Endothelial cell of umbilical vein (primary cell): ENCODE data around the gene NCAN. TPM values are rescaled to one million over a fixed set of nuclear protein-coding genes. Genes with fewer than 3 reads are reported as not detected.

ENCODE experiments used
- BruUV-seq: library from RNA; stranded (reverse); fragments of 400-500 nt; replicated peaks from 2 replicates; lab custom pipeline; 2021; lab: Mats Ljungman, UMichigan
- CTCF ChIA-PET: fragments of 300-600, 350-600 bp; sonication (Branson Sonifier 250); formaldehyde crosslinking; loops from one replicate; lab custom pipeline; 2021; ENCODE audit warnings: antibody characterized with exemption, inconsistent platforms; lab: Charles Lee
- POLR2A ChIA-PET: fragments of 300-600, 350-600 bp; sonication (Branson Sonifier 250); formaldehyde crosslinking; loops from one replicate; lab custom pipeline; 2021; ENCODE audit warnings: antibody characterized with exemption, inconsistent platforms; lab: Charles Lee
- DNase-seq: peaks from one replicate; pipeline ENCODE4 v3.0.0-alpha.2; 2011; ENCODE audit warnings: low read depth, low spot score
- FAIRE-seq: peaks from 2 replicates; lab custom pipeline; 2011; peaks lifted over from hg19 to GRCh38; lab: Jason Lieb, UNC
- H2AFZ ChIP-seq: 2 replicates; pipeline ENCODE4 v1.6.0; 2012; ENCODE audit warnings: low read depth, low read length, control low read depth, inconsistent platforms
- H3K27ac ChIP-seq: 2 replicates; pipeline ENCODE4 v1.5.1; 2011; ENCODE audit warnings: low read depth, mild to moderate bottlenecking, control low read depth, low read length, moderate library complexity; ENCODE audit not compliant: insufficient read depth
- H3K27me3 ChIP-seq, 2 experiments: 2 replicates each; pipeline versions ENCODE4 v1.6.0 to v1.6.1; 2011; ENCODE audit warnings: low read length in 2 of 2, mixed read lengths in 1 of 2; ENCODE audit not compliant: control insufficient read depth in 2 of 2, insufficient read depth in 2 of 2
- H3K36me3 ChIP-seq, 2 experiments: 2 replicates in 1 of 2; 3 replicates in 1 of 2; pipeline ENCODE4 v1.5.1; 2011; ENCODE audit warnings: low read length in 2 of 2, mild to moderate bottlenecking in 1 of 2, moderate library complexity in 1 of 2; ENCODE audit not compliant: control insufficient read depth in 2 of 2, insufficient read depth in 2 of 2; ENCODE audit errors: extremely low read depth in 1 of 2
- H3K4me1 ChIP-seq: 3 replicates; pipeline ENCODE4 v1.5.1; 2011; ENCODE audit warnings: mild to moderate bottlenecking, low read length; ENCODE audit not compliant: control insufficient read depth, insufficient read depth; ENCODE audit errors: extremely low read depth
- H3K4me2 ChIP-seq: 2 replicates; pipeline ENCODE4 v1.6.1; 2011; ENCODE audit warnings: low read length, control low read depth, mixed read lengths; ENCODE audit not compliant: insufficient read depth
- H3K4me3 ChIP-seq, 3 experiments: fragments of 200-600 bp in 1 of 3; sonication (generic), shearing (Covaris generic) in 1 of 3; replicated peaks in 1 of 3; 2 replicates each; pipeline ENCODE4 v1.5.1; 2011 to 2016; ENCODE audit warnings: control low read depth in 3 of 3, low read length in 3 of 3, mild to moderate bottlenecking in 2 of 3, inconsistent platforms in 1 of 3, low read depth in 1 of 3, moderate library complexity in 1 of 3; ENCODE audit not compliant: insufficient read depth in 1 of 3
- H3K79me2 ChIP-seq: 2 replicates; pipeline ENCODE4 v1.6.0; 2012; ENCODE audit warnings: low read length, inconsistent platforms; ENCODE audit not compliant: control insufficient read depth, insufficient read depth
- H3K9ac ChIP-seq: replicated peaks from 2 replicates; pipeline ENCODE3; 2011; ENCODE audit warnings: low read length, control low read depth; ENCODE audit not compliant: insufficient read depth; ENCODE audit errors: extremely low read depth
- H3K9me1 ChIP-seq: replicated peaks from 3 replicates; pipeline ENCODE4 v1.6.0; 2011; ENCODE audit warnings: mild to moderate bottlenecking, low read length; ENCODE audit not compliant: control insufficient read depth, insufficient read depth; ENCODE audit errors: extremely low read depth
- H3K9me3 ChIP-seq: replicated peaks from 2 replicates; pipeline ENCODE4 v1.5.1; 2012; ENCODE audit warnings: low read length, inconsistent platforms; ENCODE audit not compliant: control insufficient read depth, insufficient read depth
- H4K20me1 ChIP-seq: replicated peaks from 2 replicates; pipeline ENCODE3; 2011; ENCODE audit warnings: mild to moderate bottlenecking, low read length; ENCODE audit not compliant: control insufficient read depth, insufficient read depth; ENCODE audit errors: extremely low read depth
- EZH2 ChIP-seq: IDR thresholded peaks from 2 replicates; pipeline ENCODE4 v1.6.1; 2012; ENCODE audit warnings: borderline replicate concordance, low read depth, mild to moderate bottlenecking, moderate library complexity, low read length, inconsistent platforms; ENCODE audit not compliant: severe bottlenecking
- FOS ChIP-seq: IDR thresholded peaks from 2 replicates; pipeline ENCODE4 v1.6.1; 2011; ENCODE audit warnings: mild to moderate bottlenecking, low read length, moderate library complexity, borderline replicate concordance; ENCODE audit not compliant: insufficient read depth
- GATA2 ChIP-seq: IDR thresholded peaks from 2 replicates; pipeline ENCODE4 v1.7.0; 2011; ENCODE audit warnings: low read depth, mild to moderate bottlenecking, moderate library complexity, mixed read lengths, low read length; ENCODE audit not compliant: insufficient read length, insufficient read depth
- JUN ChIP-seq: IDR thresholded peaks from 2 replicates; pipeline ENCODE4 v1.6.1; 2011; ENCODE audit warnings: borderline replicate concordance, low read depth; ENCODE audit not compliant: insufficient read length, insufficient read depth
- MYC ChIP-seq: IDR thresholded peaks from one replicate; pipeline ENCODE4 v1.6.1; 2011; ENCODE audit warnings: mild to moderate bottlenecking, low read depth, low read length
- POLR2A ChIP-seq: IDR thresholded peaks from 2 replicates; pipeline ENCODE4 v1.6.1; 2012; ENCODE audit warnings: low read depth, mild to moderate bottlenecking, control low read depth, low read length
- POLR2AphosphoS5 ChIP-seq: IDR thresholded peaks from 2 replicates; pipeline ENCODE4 v1.6.1; 2012; ENCODE audit warnings: low read depth, mild to moderate bottlenecking, control low read depth, low read length, moderate library complexity; ENCODE audit not compliant: insufficient read depth
- dilution Hi-C: fragments of 300-500 bp; cut with MboI; formaldehyde crosslinking; loops from one replicate; pipeline ENCODE4 v1.15.0; 2019; ENCODE audit warnings: low sequenced_read_pairs; ENCODE audit not compliant: extremely low pct_ligation_motif_present
- intact Hi-C: fragments of 100-400 bp; cut with micrococcal nuclease; formaldehyde crosslinking; loops from one replicate; pipeline ENCODE4 v1.10.0; 2022
- polyA plus RNA-seq, 4 experiments: library from polyadenylated mRNA; depleted of rRNA in 3 of 4; stranded (reverse) in 3 of 4; unstranded in 1 of 4; fragments of >200 nt; gene quantifications; 2 replicates each; pipeline versions ENCODE4 v1.2.1 to v1.2.3, GENCODE V29; 2011 to 2012; ENCODE audit warnings: missing spikeins in 1 of 4
- total RNA-seq: library from RNA; stranded (reverse); gene quantifications from 2 replicates; pipeline ENCODE4 v1.2.3, GENCODE V29; 2021
- TF ChIP-seq, protein P1 (sequence below), 2 donors: IDR thresholded peaks; 1 replicate in 1 of 2; 2 replicates in 1 of 2; pipeline ENCODE4 v1.5.1; 2011; ENCODE audit warnings: low read length in 2 of 2, mild to moderate bottlenecking in 2 of 2, moderate library complexity in 2 of 2, control low read depth in 1 of 2, inconsistent platforms in 1 of 2, low read depth in 1 of 2; ENCODE audit not compliant: insufficient read depth in 1 of 2; ENCODE audit errors: extremely low read depth in 1 of 2
- TF ChIP-seq, protein P2 (sequence below): IDR thresholded peaks from 2 replicates; pipeline ENCODE4 v1.6.1; 2011; ENCODE audit not compliant: insufficient read depth, insufficient read length

NCAN gene
- total and polyA plus RNA-seq, 2 donors (not counting 3 experiments of a cell fraction or from before 2014, with no cell fraction given) = not detected

DNA sequence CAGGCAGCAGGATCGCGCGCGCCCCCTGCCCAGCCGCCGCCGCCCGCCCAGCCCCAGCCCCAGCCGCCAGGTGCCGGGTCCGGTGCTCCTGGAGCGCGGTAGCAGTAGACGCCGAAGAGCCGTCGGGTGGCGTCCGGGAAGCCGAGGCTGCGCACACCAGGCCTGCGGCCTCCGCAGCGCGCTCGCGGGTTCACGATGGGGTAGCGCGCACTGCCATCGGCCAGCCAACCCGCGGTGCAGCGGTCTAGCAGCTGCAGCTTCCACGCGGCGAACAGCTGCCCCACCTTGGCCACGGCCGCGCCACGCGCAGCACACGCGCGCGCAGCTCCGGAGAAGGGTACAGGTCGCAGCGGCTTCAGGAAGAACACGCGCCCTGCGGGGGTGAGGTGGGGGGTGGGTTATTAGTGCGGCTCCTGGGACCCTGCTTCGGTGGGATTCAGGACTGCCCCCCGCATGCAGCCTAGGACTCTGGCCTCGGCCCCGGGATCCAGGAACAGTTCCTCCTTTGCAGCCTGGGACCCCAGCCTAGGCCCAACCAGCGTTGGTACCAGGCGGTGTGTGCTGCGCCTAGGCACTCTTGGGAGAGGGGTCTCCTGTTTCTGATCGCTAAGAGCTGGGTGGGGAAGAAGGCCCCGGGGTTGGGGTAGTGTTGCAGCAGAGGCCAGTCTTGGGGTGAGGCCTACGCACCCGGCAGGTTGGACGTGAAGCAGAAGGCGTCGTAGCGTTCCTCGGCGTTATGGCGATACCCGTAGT is 46.3 kb downstream of the NCAN start:
- Histone ChIP-seq H3K4me3 (no peak overlapping the region), H3K79me2 (no peaks in the 10 kb centered on the region), H4K20me1 (no peaks in the 10 kb centered on the region), H3K9ac (no peak overlapping the region), H3K27ac (no peak overlapping the region), H3K9me1 (no peaks in the 10 kb centered on the region), H3K27me3 (peaks cover 19 to 25% of the 10 kb centered on the region in 2 experiments), H3K4me1 (no peaks in the 10 kb centered on the region), H3K4me2 (no peak overlapping the region), H3K9me3 (no peaks in the 10 kb centered on the region), H3K36me3 (no peaks in the 10 kb centered on the region), H2AFZ (no peak overlapping the region)
- no TSS peak for BruUV-seq
- intact Hi-C loops = no loop called here
- dilution Hi-C loops = no loop called here
- POLR2A ChIA-PET = no interaction called here
- TF ChIP-seq POLR2AphosphoS5 = no peak
- TF ChIP-seq POLR2A = no peak
- TF ChIP-seq GATA2 = no peak
- FAIRE-seq (no peak), DNase-seq (no peak)
- CTCF ChIA-PET = no interaction called here

DNA sequence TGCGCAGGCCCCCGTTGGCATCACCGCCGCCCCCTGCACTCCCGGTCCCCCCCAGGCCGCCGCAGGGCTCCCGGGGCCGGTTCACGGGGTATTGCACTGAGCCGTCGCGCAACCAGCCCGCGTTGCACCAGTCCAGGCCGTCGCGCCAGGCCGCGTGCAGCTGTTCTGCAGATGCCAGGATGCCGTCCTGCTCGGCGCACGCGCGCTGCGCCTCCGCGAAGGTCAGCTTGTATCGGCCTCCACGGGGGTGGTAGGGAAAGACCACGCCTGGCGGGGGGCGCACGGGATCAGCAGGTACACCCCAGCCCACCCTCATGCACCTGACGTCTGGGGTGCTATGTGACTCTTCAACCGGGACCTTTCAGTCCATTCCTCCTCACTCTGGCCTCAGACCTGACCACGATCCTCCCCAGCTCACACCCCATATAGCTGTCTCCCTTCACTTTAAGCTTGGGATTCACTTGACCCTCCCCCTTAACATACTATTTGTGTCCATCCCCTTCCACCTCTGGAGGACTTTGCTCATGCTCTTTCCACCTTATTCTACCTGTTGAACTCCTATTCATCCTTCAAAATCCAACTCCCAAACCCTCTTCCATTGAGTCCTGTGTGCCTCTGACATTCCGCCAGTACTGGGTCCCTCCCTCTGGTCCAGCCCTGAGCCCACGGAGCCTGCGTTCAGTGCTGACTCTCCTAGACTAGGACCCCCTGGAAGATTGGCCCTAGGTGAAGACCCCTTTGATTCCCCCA is 47.0 kb downstream of the NCAN start:
- H2AFZ ChIP-seq = no peak overlapping the region
- no peak overlapping the region for H3K4me2 ChIP-seq
- CTCF ChIA-PET = interaction anchor here (1.6 kb wide), 1 partner anchor 84 kb away, joined by 3 read pairs; no protein-coding TSS in a partner anchor
- no peaks in the 10 kb centered on the region for H4K20me1 ChIP-seq
- peaks cover 24 to 28% of the 10 kb centered on the region in 2 experiments for H3K27me3 ChIP-seq
- H3K4me1 ChIP-seq = no peaks in the 10 kb centered on the region
- no peaks in the 10 kb centered on the region for H3K36me3 ChIP-seq
- intact Hi-C loops = no loop called here
- H3K4me3 ChIP-seq = no peak overlapping the region
- H3K79me2 ChIP-seq = no peaks in the 10 kb centered on the region
- TF ChIP-seq, protein P1, sequence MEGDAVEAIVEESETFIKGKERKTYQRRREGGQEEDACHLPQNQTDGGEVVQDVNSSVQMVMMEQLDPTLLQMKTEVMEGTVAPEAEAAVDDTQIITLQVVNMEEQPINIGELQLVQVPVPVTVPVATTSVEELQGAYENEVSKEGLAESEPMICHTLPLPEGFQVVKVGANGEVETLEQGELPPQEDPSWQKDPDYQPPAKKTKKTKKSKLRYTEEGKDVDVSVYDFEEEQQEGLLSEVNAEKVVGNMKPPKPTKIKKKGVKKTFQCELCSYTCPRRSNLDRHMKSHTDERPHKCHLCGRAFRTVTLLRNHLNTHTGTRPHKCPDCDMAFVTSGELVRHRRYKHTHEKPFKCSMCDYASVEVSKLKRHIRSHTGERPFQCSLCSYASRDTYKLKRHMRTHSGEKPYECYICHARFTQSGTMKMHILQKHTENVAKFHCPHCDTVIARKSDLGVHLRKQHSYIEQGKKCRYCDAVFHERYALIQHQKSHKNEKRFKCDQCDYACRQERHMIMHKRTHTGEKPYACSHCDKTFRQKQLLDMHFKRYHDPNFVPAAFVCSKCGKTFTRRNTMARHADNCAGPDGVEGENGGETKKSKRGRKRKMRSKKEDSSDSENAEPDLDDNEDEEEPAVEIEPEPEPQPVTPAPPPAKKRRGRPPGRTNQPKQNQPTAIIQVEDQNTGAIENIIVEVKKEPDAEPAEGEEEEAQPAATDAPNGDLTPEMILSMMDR (IDR thresholded peaks at IDR 0.05; ENCODE audit: extremely low read depth in 1 of 2, insufficient read depth in 1 of 2, low read depth in 1 of 2, low read length in 2 of 2) = no peak
- TF ChIP-seq POLR2AphosphoS5 (no peak), EZH2 (no peak), GATA2 (no peak), MYC (no peak), FOS (no peak), POLR2A (no peak), JUN (no peak)
- TF ChIP-seq, protein P2, sequence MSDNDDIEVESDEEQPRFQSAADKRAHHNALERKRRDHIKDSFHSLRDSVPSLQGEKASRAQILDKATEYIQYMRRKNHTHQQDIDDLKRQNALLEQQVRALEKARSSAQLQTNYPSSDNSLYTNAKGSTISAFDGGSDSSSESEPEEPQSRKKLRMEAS = no peak
- dilution Hi-C loops = no loop called here
- H3K27ac ChIP-seq = no peak overlapping the region
- FAIRE-seq (no peak), DNase-seq (no peak)
- no TSS peak for BruUV-seq
- no peaks in the 10 kb centered on the region for H3K9me3 ChIP-seq
- no peaks in the 10 kb centered on the region for H3K9me1 ChIP-seq
- no peak overlapping the region for H3K9ac ChIP-seq
- POLR2A ChIA-PET = no interaction called here
